GM23248 (cell line): ENCODE measurements around the gene TMEM41A. TPM values are rescaled to one million over a fixed set of nuclear protein-coding genes. Genes with fewer than 3 reads are reported as not detected.
"Not testable (repeated sequence)": the region's sequence is repeated elsewhere in the genome, so short reads cannot be mapped to it uniquely, and the experiment has no call there.

Experiments used
- DNase-seq: peaks from one replicate; pipeline ENCODE4 v3.0.0-alpha.2; 2015
- H2AFZ ChIP-seq: fragments of 200-600 bp; sonication (generic); 2 replicates; pipeline ENCODE4 v1.6.1; 2016; ENCODE audit warnings: antibody characterized with exemption
- H3F3A ChIP-seq: fragments of 200-600 bp; sonication (generic); 2 replicates; pipeline ENCODE4 v1.6.1; 2016; ENCODE audit warnings: mild to moderate bottlenecking, antibody characterized with exemption, mixed run types; ENCODE audit not compliant: insufficient read depth
- H3K27ac ChIP-seq: fragments of 200-600 bp; sonication (generic); 2 replicates; pipeline ENCODE4 v1.5.1; 2016; ENCODE audit warnings: mild to moderate bottlenecking
- H3K27me3 ChIP-seq: fragments of 200-600 bp; sonication (generic); replicated peaks from 2 replicates; pipeline ENCODE4 v1.6.1; 2016; ENCODE audit warnings: mild to moderate bottlenecking; ENCODE audit not compliant: insufficient read depth
- H3K36me3 ChIP-seq: fragments of 200-600 bp; sonication (generic); 2 replicates; pipeline ENCODE4 v1.6.1; 2016; ENCODE audit warnings: low read depth, mild to moderate bottlenecking
- H3K4me1 ChIP-seq: fragments of 200-600 bp; sonication (generic); 2 replicates; pipeline ENCODE4 v1.6.1; 2016; ENCODE audit warnings: mild to moderate bottlenecking; ENCODE audit not compliant: insufficient read depth
- H3K4me2 ChIP-seq: fragments of 200-600 bp; sonication (generic); one replicate; pipeline ENCODE4 v1.6.1; 2016; ENCODE audit warnings: mild to moderate bottlenecking; ENCODE audit not compliant: unreplicated experiment
- H3K4me3 ChIP-seq: fragments of 200-600 bp; sonication (generic); 2 replicates; pipeline ENCODE4 v1.5.1; 2016; ENCODE audit warnings: mild to moderate bottlenecking
- H3K79me2 ChIP-seq: fragments of 200-600 bp; sonication (generic); 2 replicates; pipeline ENCODE4 v1.6.1; 2016; ENCODE audit warnings: mild to moderate bottlenecking; ENCODE audit not compliant: insufficient read depth
- H3K9ac ChIP-seq: fragments of 200-600 bp; sonication (generic); 2 replicates; pipeline ENCODE4 v1.6.1; 2016; ENCODE audit warnings: mild to moderate bottlenecking
- H3K9me2 ChIP-seq: fragments of 200-600 bp; sonication (generic); 2 replicates; pipeline ENCODE4 v1.6.1; 2016; ENCODE audit warnings: mixed run types, mild to moderate bottlenecking, moderate library complexity; ENCODE audit not compliant: insufficient read depth
- H3K9me3 ChIP-seq: fragments of 200-600 bp; sonication (generic); one replicate; pipeline ENCODE4 v1.6.1; 2017; ENCODE audit warnings: low read depth
- H4K20me1 ChIP-seq: fragments of 200-600 bp; sonication (generic); 2 replicates; pipeline ENCODE4 v1.6.0; 2016; ENCODE audit not compliant: insufficient read depth
- EZH2 ChIP-seq: fragments of 200-600 bp; sonication (generic); IDR thresholded peaks from 2 replicates; pipeline ENCODE4 v1.6.1; 2018; ENCODE audit warnings: antibody characterized with exemption, mild to moderate bottlenecking; ENCODE audit not compliant: insufficient read depth, poor library complexity, severe bottlenecking
- EZH2phosphoT487 ChIP-seq: fragments of 200-600 bp; sonication (generic); IDR thresholded peaks from 2 replicates; pipeline ENCODE4 v1.6.1; 2018; ENCODE audit warnings: antibody characterized with exemption, moderate library complexity, mild to moderate bottlenecking, low read depth; ENCODE audit not compliant: insufficient read depth
- WGBS, 2 experiments: methylation state at CpG; one replicate each; pipeline ENCODE4 v1.1.6; 2015 to 2017; ENCODE audit warnings: low lambda C conversion rate in 2 of 2, low coverage in 1 of 2; ENCODE audit errors: missing lambda C conversion rate in 2 of 2; 5-methylcytosine and 5-hydroxymethylcytosine counted together
- in situ Hi-C: fragments of 300-500 bp; cut with MboI; formaldehyde crosslinking; loops from 2 replicates; pipeline ENCODE4 v1.15.0; 2020
- polyA plus RNA-seq: library from polyadenylated mRNA; unstranded; fragments of >200 nt; fragmentation: Nextera tagmentation; extraction: Ambion mirVana; gene quantifications from 2 replicates; pipeline ENCODE4 v1.2.1, GENCODE V29; 2016
- total RNA-seq: library from RNA; depleted of rRNA; stranded (reverse); fragments of >200 nt; shearing (Covaris generic); gene quantifications from 2 replicates; pipeline ENCODE4 v1.2.3, GENCODE V29; 2014

Gene TMEM41A
- total and polyA plus RNA-seq, 2 experiments from 2014 or later = 15.8 to 15.9 TPM

- Histone ChIP-seq H3K9me2 (no peaks in the 10 kb centered on the region), H4K20me1 (no peaks in the 10 kb centered on the region; the same call in 1 of the 2 replicates), H2AFZ (no peak overlapping the region), H3K27me3 (no peaks in the 10 kb centered on the region), H3K79me2 (no peaks in the 10 kb centered on the region), H3K27ac (no peak overlapping the region), H3K36me3 (peaks cover 12% of the 10 kb centered on the region; the same call in 1 of the 2 replicates), H3K4me3 (no peak overlapping the region), H3K9me3 (no peaks in the 10 kb centered on the region), H3K4me2 (no peak overlapping the region), H3K9ac (no peak overlapping the region), H3F3A (no peaks in the 10 kb centered on the region), H3K4me1 (no peaks in the 10 kb centered on the region)
- 88 to 91% methylated on average over 3 of the region's 3 CpGs for WGBS, 2 experiments
- no peak for DNase-seq
- in situ Hi-C loops = no loop called here
- no peak for TF ChIP-seq EZH2
- TF ChIP-seq EZH2phosphoT487 = no peak
Measured at GRCh38 chr3:185470323-185470722, 28.5 kb downstream of the TMEM41A start.

- Histone ChIP-seq H3K4me2 (no peak overlapping the region), H3K9ac (no peak overlapping the region), H3K79me2 (no peaks in the 10 kb centered on the region), H3F3A (no peaks in the 10 kb centered on the region), H3K27me3 (no peaks in the 10 kb centered on the region), H3K36me3 (peaks cover 12% of the 10 kb centered on the region; the same call in 1 of the 2 replicates), H3K9me2 (no peaks in the 10 kb centered on the region), H2AFZ (no peak overlapping the region), H3K4me1 (no peaks in the 10 kb centered on the region), H3K9me3 (no peaks in the 10 kb centered on the region), H3K27ac (no peak overlapping the region), H4K20me1 (no peaks in the 10 kb centered on the region; the same call in 1 of the 2 replicates), H3K4me3 (no peak overlapping the region)
- WGBS, 2 experiments = 10 to 15% methylated on average over 3 of the region's 3 CpGs
- in situ Hi-C loops = no loop called here
- no peak for DNase-seq
- TF ChIP-seq EZH2phosphoT487 = no peak
- no peak for TF ChIP-seq EZH2
Measured at GRCh38 chr3:185469542-185469941, 29.3 kb downstream of the TMEM41A start.

DNA sequence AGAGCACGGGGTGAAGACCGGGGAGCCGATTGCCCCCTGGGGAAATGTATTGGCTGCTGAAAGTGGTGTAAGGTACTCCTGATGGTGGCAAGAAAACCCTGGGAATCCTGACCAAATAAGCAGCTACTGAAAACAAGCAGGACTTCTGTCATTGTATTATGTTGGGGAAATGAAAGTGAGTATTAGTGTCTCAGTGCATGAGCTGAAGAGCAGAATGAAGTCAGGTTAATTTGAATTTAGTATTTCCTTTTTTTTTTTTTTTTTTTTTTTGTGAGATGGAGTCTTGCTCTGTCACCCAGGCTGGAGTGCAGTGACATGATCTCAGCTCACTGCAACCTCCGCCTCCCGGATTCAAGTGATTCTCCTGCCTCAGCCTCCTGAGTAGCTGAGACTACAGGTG is 32.7 kb downstream of the TMEM41A start:
- H3K9me2 ChIP-seq, H3F3A ChIP-seq, H2AFZ ChIP-seq, H3K27ac ChIP-seq, H3K9ac ChIP-seq, H3K36me3 ChIP-seq, H4K20me1 ChIP-seq, in situ Hi-C loops, H3K79me2 ChIP-seq, H3K4me3 ChIP-seq, H3K4me2 ChIP-seq, H3K27me3 ChIP-seq, H3K9me3 ChIP-seq, DNase-seq, H3K4me1 ChIP-seq: not testable (repeated sequence)
- 95 to 98% methylated on average over 5 of the region's 5 CpGs for WGBS, 2 experiments

DNA sequence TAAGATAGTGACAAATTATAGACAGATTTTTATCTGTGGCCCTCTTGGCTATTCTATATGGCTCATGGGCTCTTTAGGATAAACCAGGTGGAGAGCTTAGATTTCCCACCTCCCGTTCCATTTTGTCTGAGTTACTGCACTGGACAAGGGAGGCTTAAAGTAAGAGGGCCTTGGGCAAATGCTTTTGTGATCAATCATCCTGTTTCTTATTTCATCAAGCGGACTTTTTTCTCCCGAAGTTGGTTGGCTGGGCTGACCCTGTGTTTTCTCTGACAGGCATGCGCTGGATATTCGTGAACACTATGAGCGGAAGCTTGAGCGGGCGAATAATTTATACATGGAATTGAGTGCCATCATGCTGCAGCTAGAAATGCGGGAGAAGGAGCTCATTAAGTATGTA is 33.4 kb downstream of the TMEM41A start:
- 95 to 96% methylated on average over 9 of the region's 9 CpGs for WGBS, 2 experiments

DNA sequence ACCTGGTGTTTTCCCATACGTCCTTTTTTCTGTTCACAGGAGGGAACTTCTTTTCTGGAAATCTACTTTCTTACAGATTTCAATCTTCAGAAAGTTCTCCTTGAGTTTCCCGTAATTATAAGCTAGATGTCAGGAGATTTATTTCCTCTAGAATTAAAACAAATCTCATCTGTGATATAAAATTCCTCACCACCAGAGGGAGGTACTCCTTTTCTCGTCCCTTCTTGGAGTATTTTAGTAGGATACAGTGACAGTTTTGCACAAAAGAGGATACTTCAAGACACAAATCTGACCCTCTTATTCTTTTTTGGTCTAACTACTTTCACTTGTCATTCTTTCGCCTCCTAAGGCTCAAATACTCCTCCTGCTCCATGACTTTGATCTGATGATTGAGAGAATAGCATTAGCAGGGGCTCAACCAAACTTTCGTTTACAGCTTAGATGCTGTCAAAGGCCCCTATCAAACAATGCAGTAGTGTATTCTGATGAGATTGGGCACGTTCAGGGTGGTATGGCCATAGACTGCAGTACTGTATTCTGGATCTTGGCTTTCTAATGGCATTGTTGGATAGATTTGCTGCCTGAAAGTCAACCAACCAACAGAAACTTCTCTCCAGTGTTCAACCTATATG is 38.0 kb downstream of the TMEM41A start:
- no peaks in the 10 kb centered on the region for H3K9me3 ChIP-seq
- TF ChIP-seq EZH2phosphoT487 = no peak
- no peak for TF ChIP-seq EZH2
- WGBS, 2 experiments = 55 to 60% methylated on average over 6 of the region's 6 CpGs
- peak; percentile 43 for DNase-seq
- H3K4me2 ChIP-seq = no peak overlapping the region
- no peaks in the 10 kb centered on the region for H3K4me1 ChIP-seq
- H3K9ac ChIP-seq = no peak overlapping the region
- no peaks in the 10 kb centered on the region for H3K79me2 ChIP-seq
- H3K4me3 ChIP-seq = no peak overlapping the region
- no peaks in the 10 kb centered on the region for H3F3A ChIP-seq
- H3K27ac ChIP-seq = no peak overlapping the region
- no peaks in the 10 kb centered on the region for H3K27me3 ChIP-seq
- in situ Hi-C loops = no loop called here
- H2AFZ ChIP-seq = no peak overlapping the region
- no peaks in the 10 kb centered on the region for H3K36me3 ChIP-seq
- H4K20me1 ChIP-seq = no peaks in the 10 kb centered on the region
- H3K9me2 ChIP-seq = no peaks in the 10 kb centered on the region

More for the DNA sequence above, 33.4 kb downstream of the TMEM41A start:
- Histone ChIP-seq H3K4me3 (no peak overlapping the region), H3F3A (no peaks in the 10 kb centered on the region), H3K9me3 (no peaks in the 10 kb centered on the region), H3K4me1 (no peaks in the 10 kb centered on the region), H3K27me3 (no peaks in the 10 kb centered on the region), H3K36me3 (0 out of 2 replicates have a peak, but pooled peaks cover 5% of the 10 kb centered on the region), H3K4me2 (no peak overlapping the region), H3K79me2 (no peaks in the 10 kb centered on the region), H3K9ac (no peak overlapping the region), H3K9me2 (no peaks in the 10 kb centered on the region), H3K27ac (no peak overlapping the region), H4K20me1 (no peaks in the 10 kb centered on the region; the same call in 1 of the 2 replicates), H2AFZ (no peak overlapping the region)
- in situ Hi-C loops = no loop called here
- TF ChIP-seq EZH2phosphoT487 (no peak), EZH2 (no peak)
- no peak for DNase-seq
